K562 (cell line): ENCODE measurements around the gene PRDM11. TPM values are rescaled to one million over a fixed set of nuclear protein-coding genes. Genes with fewer than 3 reads are reported as not detected.

ENCODE experiments used
- ATAC-seq: fragments of 200-7000 bp; cut with Tn5 transposase; 3 replicates; pipeline ENCODE4 v1.9.1; 2020; ENCODE audit warnings: moderate library complexity
- BruUV-seq: library from RNA; stranded (reverse); fragments of 400-500 nt; replicated peaks from 2 replicates; lab custom pipeline; 2021; lab: Mats Ljungman, UMichigan
- CTCF ChIA-PET: fragments of 300-600 bp; formaldehyde crosslinking; extraction: SDS; loops from one replicate; lab custom pipeline; 2021; ENCODE audit warnings: low intra/inter-chr PET ratio; lab: Yijun Ruan, JAX
- POLR2A ChIA-PET: fragments of 300-600, 350-650 bp; sonication (Branson Sonifier 250); formaldehyde crosslinking; extraction: SDS; loops from one replicate; lab custom pipeline; 2021; ENCODE audit warnings: antibody characterized with exemption, inconsistent platforms; lab: Yijun Ruan, JAX
- DNase-seq, 4 experiments: peaks; one replicate each; pipeline versions ENCODE4 v3.0.0 to v3.0.0-alpha.2; 2011 to 2018; ENCODE audit warnings: low spot score in 3 of 4, mixed read lengths in 3 of 4; ENCODE audit errors: extremely low read depth in 1 of 4
- FAIRE-seq: peaks from 2 replicates; lab custom pipeline; 2011; peaks lifted over from hg19 to GRCh38; lab: Jason Lieb, UNC
- H2AFZ ChIP-seq: 2 replicates; pipeline ENCODE4 v1.6.0; 2011; ENCODE audit warnings: low read depth, low read length, control low read depth, inconsistent platforms
- H3K27ac ChIP-seq: fragments of 200-600 bp; 3 replicates; pipeline ENCODE4 v1.8.0; 2011; ENCODE audit warnings: low read depth, mild to moderate bottlenecking, control low read depth, inconsistent platforms, low read length, moderate library complexity, mixed read lengths; ENCODE audit errors: extremely low read depth
- H3K27me3 ChIP-seq, 2 experiments: fragments of 300-600 bp in 1 of 2; 2 replicates in 1 of 2; 3 replicates in 1 of 2; pipeline versions ENCODE4 v1.6.0 to v1.8.0; 2011; ENCODE audit warnings: inconsistent platforms in 2 of 2, low read length in 2 of 2, mild to moderate bottlenecking in 1 of 2, mixed read lengths in 1 of 2, moderate library complexity in 1 of 2; ENCODE audit not compliant: control insufficient read depth in 2 of 2, insufficient read depth in 2 of 2
- H3K36me3 ChIP-seq: fragments of 300-600 bp; 3 replicates; pipeline ENCODE4 v1.8.0; 2011; ENCODE audit warnings: mild to moderate bottlenecking, low read length, inconsistent platforms; ENCODE audit not compliant: control insufficient read depth, insufficient read depth
- H3K4me1 ChIP-seq, 2 experiments: fragments of 200-600 bp in 1 of 2; replicated peaks in 1 of 2; 2 replicates in 1 of 2; 3 replicates in 1 of 2; pipeline versions ENCODE4 v1.5.1 to v1.8.0; 2011; ENCODE audit warnings: inconsistent platforms in 2 of 2, low read length in 2 of 2, mild to moderate bottlenecking in 1 of 2, mixed read lengths in 1 of 2, moderate library complexity in 1 of 2; ENCODE audit not compliant: control insufficient read depth in 2 of 2, insufficient read depth in 2 of 2
- H3K4me2 ChIP-seq: 2 replicates; pipeline ENCODE4 v1.6.1; 2011; ENCODE audit warnings: low read length, control low read depth, inconsistent platforms, mixed read lengths; ENCODE audit not compliant: insufficient read depth
- H3K4me3 ChIP-seq: fragments of 200-600 bp; sonication (generic), shearing (Covaris generic); 2 replicates; pipeline ENCODE4 v1.5.1; 2016; ENCODE audit warnings: control low read depth, inconsistent platforms
- H3K79me2 ChIP-seq: fragments of 200-600 bp; 3 replicates; pipeline ENCODE4 v1.8.0; 2011; ENCODE audit warnings: low read length, inconsistent platforms; ENCODE audit not compliant: control insufficient read depth, insufficient read depth
- H3K9ac ChIP-seq, 2 experiments: 2 replicates each; pipeline versions ENCODE4 v1.6.0 to v1.6.1; 2011; ENCODE audit warnings: low read depth in 2 of 2, low read length in 2 of 2, control low read depth in 1 of 2, inconsistent platforms in 1 of 2, mild to moderate bottlenecking in 1 of 2, mixed read lengths in 1 of 2; ENCODE audit not compliant: insufficient read depth in 1 of 2
- H3K9me1 ChIP-seq: one replicate; pipeline ENCODE4 v1.6.0; 2011; ENCODE audit warnings: inconsistent platforms, mild to moderate bottlenecking, low read length, moderate library complexity; ENCODE audit not compliant: control insufficient read depth, insufficient read depth
- H3K9me3 ChIP-seq: replicated peaks from 2 replicates; pipeline ENCODE4 v1.5.1; 2011; ENCODE audit warnings: low read depth, low read length, inconsistent platforms; ENCODE audit not compliant: control insufficient read depth, insufficient read depth
- H4K20me1 ChIP-seq: replicated peaks from 2 replicates; pipeline ENCODE4 v1.6.1; 2011; ENCODE audit warnings: low read length, inconsistent platforms, mixed read lengths; ENCODE audit not compliant: control insufficient read depth, insufficient read depth
- DPF2 ChIP-seq: fragments of 450-650 bp; IDR thresholded peaks from 2 replicates; pipeline ENCODE4 v1.6.1; 2016
- GTF2F1 ChIP-seq: IDR thresholded peaks from 2 replicates; pipeline ENCODE4 v1.6.1; 2011; ENCODE audit warnings: low read depth, low read length, improper control_type of control experiment
- HSF4 ChIP-seq: fragments of 250-450 bp; sonication (Bioruptor Pico); IDR thresholded peaks from 2 replicates; pipeline ENCODE4 v2.1.2; 2022; ENCODE audit warnings: mild to moderate bottlenecking, moderate library complexity, borderline replicate concordance
- JUND ChIP-seq, 2 experiments: IDR thresholded peaks; 2 replicates in 1 of 2; 3 replicates in 1 of 2; pipeline ENCODE4 v1.6.1; 2011; ENCODE audit warnings: borderline replicate concordance in 2 of 2, low read depth in 2 of 2, low read length in 2 of 2, improper control_type of control experiment in 1 of 2, missing biosample characterization in 1 of 2, missing genetic modification characterization in 1 of 2, missing genetic modification reagents in 1 of 2
- NR4A1 ChIP-seq, 2 experiments: fragments of 250-450 bp in 1 of 2; fragments of 450-650 bp in 1 of 2; sonication (Bioruptor Pico) in 1 of 2; IDR thresholded peaks; 2 replicates each; pipeline versions ENCODE4 v1.4.0 to v1.6.1; 2016 to 2020; ENCODE audit warnings: mild to moderate bottlenecking in 2 of 2, missing compliant biosample characterization in 1 of 2, missing genetic modification characterization in 1 of 2, moderate library complexity in 1 of 2
- PHF21A ChIP-seq: fragments of 450-650 bp; IDR thresholded peaks from 2 replicates; pipeline ENCODE4 v1.6.1; 2017; ENCODE audit warnings: low read depth, borderline replicate concordance
- SPI1 ChIP-seq: IDR thresholded peaks from 2 replicates; pipeline ENCODE4 v1.6.1; 2011; ENCODE audit warnings: low read depth, low read length, control low read depth, borderline replicate concordance
- TSC22D4 ChIP-seq: fragments of 450-650 bp; IDR thresholded peaks from 2 replicates; pipeline ENCODE4 v1.6.1; 2016; ENCODE audit warnings: missing genetic modification characterization, missing biosample characterization, control low read depth
- ZBTB8A ChIP-seq: fragments of 450-650 bp; IDR thresholded peaks from 2 replicates; pipeline ENCODE4 v1.6.1; 2018; ENCODE audit warnings: mild to moderate bottlenecking, moderate library complexity; ENCODE audit not compliant: partially characterized antibody
- ZFPM2 ChIP-seq: fragments of 250-450 bp; sonication (Bioruptor Pico); IDR thresholded peaks from 2 replicates; pipeline ENCODE4 v1.5.1; 2022; ENCODE audit warnings: mild to moderate bottlenecking
- WGBS: fragments of 100-300 bp; shearing (Covaris generic); methylation state at CpG from one replicate; pipeline ENCODE4 v1.1.6; 2016; ENCODE audit warnings: low coverage, mixed read lengths; ENCODE audit not compliant: insufficient coverage; ENCODE audit errors: missing lambda C conversion rate; 5-methylcytosine and 5-hydroxymethylcytosine counted together
- in situ Hi-C: fragments of 300-500 bp; cut with MboI; formaldehyde crosslinking; loops from 4 replicates; pipeline ENCODE4 v1.15.0; 2018; ENCODE audit warnings: inconsistent platforms, mixed read lengths
- intact Hi-C: fragments of 100-400 bp; cut with micrococcal nuclease; formaldehyde crosslinking; loops from 2 replicates; pipeline ENCODE4 v1.14.2; 2022
- polyA plus RNA-seq, 8 experiments: library from polyadenylated mRNA; depleted of rRNA in 4 of 8; stranded (reverse) in 5 of 8; unstranded in 3 of 8; fragments of >200 nt; fragmentation: Nextera tagmentation in 2 of 8; fragmentation: Illumina TruSeq in 1 of 8; extraction: Ambion mirVana in 2 of 8; extraction: Trizol in 1 of 8; gene quantifications; 2 replicates each; pipeline versions ENCODE4 v1.2.1 to v1.2.3, GENCODE V29; 2011 to 2014; ENCODE audit warnings: inconsistent platforms in 1 of 8, missing spikeins in 1 of 8
- total RNA-seq, 7 experiments: library from RNA; depleted of rRNA in 6 of 7; stranded (reverse); fragments of >200 nt in 6 of 7; fragmentation: Illumina TruSeq in 2 of 7; extraction: Trizol in 2 of 7; gene quantifications; 2 replicates each; pipeline versions ENCODE4 v1.2.1 to v1.2.3, GENCODE V29; 2011 to 2021; ENCODE audit warnings: low replicate concordance in 1 of 7
- TF ChIP-seq, protein P1 (sequence below): IDR thresholded peaks from 3 replicates; pipeline ENCODE4 v1.6.1; 2011; ENCODE audit warnings: borderline replicate concordance, mild to moderate bottlenecking; ENCODE audit not compliant: insufficient read length, insufficient read depth
- TF ChIP-seq, protein P2 (sequence below): sonication (generic); formaldehyde crosslinking; IDR thresholded peaks from 2 replicates; pipeline ENCODE4 v1.8.0; 2022; ENCODE audit warnings: mild to moderate bottlenecking, missing genetic modification reagents
- TF ChIP-seq, protein P3 (sequence below): fragments of 450-650 bp; formaldehyde crosslinking; IDR thresholded peaks from 2 replicates; pipeline ENCODE4 v1.4.0; 2020; ENCODE audit warnings: mild to moderate bottlenecking, moderate library complexity

PRDM11 gene
- total and polyA plus RNA-seq, 9 of the 15 experiments (the other 6 are each of a cell fraction or from before 2014, with no cell fraction given): 0.01 to 1.1 (median 0.29) TPM

DNA sequence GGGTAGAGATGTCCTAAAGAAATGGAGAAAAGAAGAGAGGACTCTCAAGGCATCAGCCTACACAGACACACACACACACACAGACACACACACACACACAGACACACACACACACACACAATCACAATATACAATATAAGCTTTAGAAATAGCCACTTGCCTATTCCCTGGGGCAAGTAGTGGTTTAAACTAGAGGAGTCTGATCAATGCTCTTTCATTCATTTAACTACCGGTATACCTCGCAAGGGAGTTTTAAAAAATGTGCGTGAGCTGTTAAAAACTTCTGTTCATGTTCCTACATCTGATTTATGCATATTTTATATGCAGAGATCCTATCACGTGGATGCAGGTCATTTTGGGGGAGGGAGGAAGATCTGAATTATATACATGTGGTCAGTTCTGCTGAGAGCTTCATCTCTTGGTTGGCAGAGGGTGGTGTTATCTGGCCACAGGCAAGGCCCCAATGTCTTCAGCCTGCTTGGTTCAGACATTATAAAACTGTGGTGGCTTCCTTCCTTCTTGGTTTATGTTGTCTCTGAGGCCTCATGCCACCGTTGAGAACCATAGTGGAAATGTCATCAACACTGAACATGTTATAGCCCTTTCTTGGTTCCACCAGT is 83.1 kb downstream of the PRDM11 start:
- H3K27ac ChIP-seq: no peak overlapping the region
- no peak overlapping the region for H3K9ac ChIP-seq
- no peak for FAIRE-seq
- WGBS: 16% methylated on average over 5 of the region's 5 CpGs
- TF ChIP-seq SPI1 (no peak), TSC22D4 (tag) (no peak), ZBTB8A (no peak), HSF4 (no peak), DPF2 (no peak), GTF2F1 (no peak), JUND (IDR thresholded peaks at IDR 0.05; ENCODE audit: borderline replicate concordance, low read depth, low read length) (no peak), JUND (tag; IDR thresholded peaks at IDR 0.05; ENCODE audit: borderline replicate concordance, low read depth, low read length) (no peak), NR4A1 (CRISPR knock-in tag; IDR thresholded peaks at IDR 0.05) (no peak), NR4A1 (tag; IDR thresholded peaks at IDR 0.05) (no peak), ZFPM2 (CRISPR knock-in tag) (no peak), PHF21A (no peak)
- TF ChIP-seq, protein P1, sequence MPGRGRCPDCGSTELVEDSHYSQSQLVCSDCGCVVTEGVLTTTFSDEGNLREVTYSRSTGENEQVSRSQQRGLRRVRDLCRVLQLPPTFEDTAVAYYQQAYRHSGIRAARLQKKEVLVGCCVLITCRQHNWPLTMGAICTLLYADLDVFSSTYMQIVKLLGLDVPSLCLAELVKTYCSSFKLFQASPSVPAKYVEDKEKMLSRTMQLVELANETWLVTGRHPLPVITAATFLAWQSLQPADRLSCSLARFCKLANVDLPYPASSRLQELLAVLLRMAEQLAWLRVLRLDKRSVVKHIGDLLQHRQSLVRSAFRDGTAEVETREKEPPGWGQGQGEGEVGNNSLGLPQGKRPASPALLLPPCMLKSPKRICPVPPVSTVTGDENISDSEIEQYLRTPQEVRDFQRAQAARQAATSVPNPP: no peak
- TF ChIP-seq, protein P2, sequence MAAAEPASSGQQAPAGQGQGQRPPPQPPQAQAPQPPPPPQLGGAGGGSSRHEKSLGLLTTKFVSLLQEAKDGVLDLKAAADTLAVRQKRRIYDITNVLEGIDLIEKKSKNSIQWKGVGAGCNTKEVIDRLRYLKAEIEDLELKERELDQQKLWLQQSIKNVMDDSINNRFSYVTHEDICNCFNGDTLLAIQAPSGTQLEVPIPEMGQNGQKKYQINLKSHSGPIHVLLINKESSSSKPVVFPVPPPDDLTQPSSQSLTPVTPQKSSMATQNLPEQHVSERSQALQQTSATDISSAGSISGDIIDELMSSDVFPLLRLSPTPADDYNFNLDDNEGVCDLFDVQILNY (CRISPR knock-in tag): no peak
- TF ChIP-seq, protein P3, sequence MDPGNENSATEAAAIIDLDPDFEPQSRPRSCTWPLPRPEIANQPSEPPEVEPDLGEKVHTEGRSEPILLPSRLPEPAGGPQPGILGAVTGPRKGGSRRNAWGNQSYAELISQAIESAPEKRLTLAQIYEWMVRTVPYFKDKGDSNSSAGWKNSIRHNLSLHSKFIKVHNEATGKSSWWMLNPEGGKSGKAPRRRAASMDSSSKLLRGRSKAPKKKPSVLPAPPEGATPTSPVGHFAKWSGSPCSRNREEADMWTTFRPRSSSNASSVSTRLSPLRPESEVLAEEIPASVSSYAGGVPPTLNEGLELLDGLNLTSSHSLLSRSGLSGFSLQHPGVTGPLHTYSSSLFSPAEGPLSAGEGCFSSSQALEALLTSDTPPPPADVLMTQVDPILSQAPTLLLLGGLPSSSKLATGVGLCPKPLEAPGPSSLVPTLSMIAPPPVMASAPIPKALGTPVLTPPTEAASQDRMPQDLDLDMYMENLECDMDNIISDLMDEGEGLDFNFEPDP (CRISPR knock-in tag): no peak
- H3K36me3 ChIP-seq: no peaks in the 10 kb centered on the region
- ChIA-PET POLR2A (no interaction called here), CTCF (no interaction called here)
- no TSS peak for BruUV-seq
- no peak overlapping the region for H3K4me2 ChIP-seq
- H3K4me1 ChIP-seq: peaks cover 0 to 5% of the 10 kb centered on the region in 2 experiments; a peak in 1 of 5 replicates
- no peak for ATAC-seq
- peaks cover 3% of the 10 kb centered on the region for H3K9me1 ChIP-seq
- H3K27me3 ChIP-seq: peaks cover 28 to 41% of the 10 kb centered on the region in 2 experiments
- no peak overlapping the region for H3K4me3 ChIP-seq
- in situ Hi-C loops (no loop called here), intact Hi-C loops (no loop called here)
- DNase-seq: no peak
- no peak overlapping the region for H2AFZ ChIP-seq
- no peaks in the 10 kb centered on the region for H3K79me2 ChIP-seq
- no peaks in the 10 kb centered on the region for H3K9me3 ChIP-seq
- H4K20me1 ChIP-seq: peaks cover 12% of the 10 kb centered on the region; the same call in 1 of the 2 replicates
